Stomach (tissue), 9 donors: ENCODE data around the gene ZNF516. TPM values are rescaled to one million over a fixed set of nuclear protein-coding genes. Genes with fewer than 3 reads are reported as not detected.
A peak's percentile ranks its signal among the peaks of the same experiment; 100 is the strongest.

ENCODE experiments used
- DNase-seq, 2 donors: peaks; one replicate each; pipeline versions ENCODE4 v3.0.0 to v3.0.0-alpha.2; 2013 to 2019
- H3K27ac ChIP-seq, 5 donors: fragments of 200-600 bp in 4 of 5; sonication (generic) in 4 of 5; one replicate each; pipeline ENCODE4 v1.5.1; 2013 to 2019; ENCODE audit warnings: mild to moderate bottlenecking in 1 of 5, moderate library complexity in 1 of 5
- H3K27me3 ChIP-seq, 3 donors: fragments of 200-600 bp; sonication (generic); one replicate each; pipeline ENCODE4 v1.5.1; 2017 to 2019; ENCODE audit warnings: mixed run types in 1 of 3
- H3K36me3 ChIP-seq, 4 donors: fragments of 200-600 bp; sonication (generic); 1 replicate in 3 of 4; 2 replicates in 1 of 4; pipeline ENCODE4 v1.5.1; 2016 to 2019
- H3K4me1 ChIP-seq, 4 donors: fragments of 200-600 bp; sonication (generic); one replicate each; pipeline ENCODE4 v1.5.1; 2016 to 2019
- H3K4me3 ChIP-seq, 4 donors: fragments of 200-600 bp; sonication (generic) in 3 of 4; one replicate each; pipeline ENCODE4 v1.5.1; 2016 to 2019; ENCODE audit warnings: mild to moderate bottlenecking in 1 of 4
- H3K9me3 ChIP-seq, 4 donors: fragments of 200-600 bp; sonication (generic); one replicate each; pipeline ENCODE4 v1.5.1; 2016 to 2019
- EP300 ChIP-seq: sonication (generic); formaldehyde crosslinking; IDR thresholded peaks from one replicate; pipeline ENCODE4 v1.6.1; 2017; ENCODE audit warnings: antibody characterized with exemption
- POLR2A ChIP-seq, 4 donors: fragments of 450-650 bp; IDR thresholded peaks; one replicate each; pipeline ENCODE4 v1.6.1; 2016; ENCODE audit warnings: antibody characterized with exemption in 4 of 4, control low read depth in 2 of 4, mild to moderate bottlenecking in 1 of 4, moderate library complexity in 1 of 4
- POLR2AphosphoS5 ChIP-seq, 3 donors: sonication (generic); formaldehyde crosslinking; IDR thresholded peaks; one replicate each; pipeline ENCODE4 v1.6.1; 2016; ENCODE audit warnings: antibody characterized with exemption in 3 of 3
- WGBS, 5 donors: extraction: QIAGEN DNeasy Blood & Tissue Kit in 3 of 5; methylation state at CpG; one replicate each; pipeline versions ENCODE4 v1.1.5 to v1.1.7; 2013 to 2018; 5-methylcytosine and 5-hydroxymethylcytosine counted together
- intact Hi-C: fragments of 100-400 bp; cut with DNase I; formaldehyde crosslinking; loops from one replicate; pipeline ENCODE4 v1.15.1; 2023; ENCODE audit warnings: low total_unique reads
- polyA plus RNA-seq, 3 donors: library from polyadenylated mRNA; stranded (reverse); fragments of 200-250 nt; gene quantifications; one replicate each; pipeline ENCODE4 v1.2.3, GENCODE V29; 2013
- total RNA-seq, 5 donors: library from RNA; depleted of rRNA; stranded (reverse); fragments of >200 nt; gene quantifications; one replicate each; pipeline versions ENCODE4 v1.1.0 to v1.2.3, GENCODE V29; 2014 to 2016
- TF ChIP-seq, protein P1 (sequence below), 7 experiments: fragments of 450-650 bp in 4 of 7; fragments of 200-600 bp in 3 of 7; sonication (generic) in 3 of 7; IDR thresholded peaks; one replicate each; pipeline ENCODE4 v1.5.1; 2016 to 2019; ENCODE audit warnings: antibody characterized with exemption in 7 of 7, control low read depth in 2 of 7, mild to moderate bottlenecking in 1 of 7
- donor health status: healthy with polysubstance abuse.
- donor health status: Bipolar disorder and iron deficiency.
- donor health status: healthy.

ZNF516 gene
- total and polyA plus RNA-seq, 8 donors: 2.3 to 25.9 (median 14.4) TPM

- H3K4me3 ChIP-seq: no peak overlapping the region
- H3K9me3 ChIP-seq: no peaks in the 10 kb centered on the region
- H3K27ac ChIP-seq: no peak overlapping the region
- TF ChIP-seq EP300: no peak
- no peak for TF ChIP-seq POLR2AphosphoS5 (IDR thresholded peaks at IDR 0.05)
- TF ChIP-seq POLR2A (IDR thresholded peaks at IDR 0.05): no peak
- TF ChIP-seq, protein P1, sequence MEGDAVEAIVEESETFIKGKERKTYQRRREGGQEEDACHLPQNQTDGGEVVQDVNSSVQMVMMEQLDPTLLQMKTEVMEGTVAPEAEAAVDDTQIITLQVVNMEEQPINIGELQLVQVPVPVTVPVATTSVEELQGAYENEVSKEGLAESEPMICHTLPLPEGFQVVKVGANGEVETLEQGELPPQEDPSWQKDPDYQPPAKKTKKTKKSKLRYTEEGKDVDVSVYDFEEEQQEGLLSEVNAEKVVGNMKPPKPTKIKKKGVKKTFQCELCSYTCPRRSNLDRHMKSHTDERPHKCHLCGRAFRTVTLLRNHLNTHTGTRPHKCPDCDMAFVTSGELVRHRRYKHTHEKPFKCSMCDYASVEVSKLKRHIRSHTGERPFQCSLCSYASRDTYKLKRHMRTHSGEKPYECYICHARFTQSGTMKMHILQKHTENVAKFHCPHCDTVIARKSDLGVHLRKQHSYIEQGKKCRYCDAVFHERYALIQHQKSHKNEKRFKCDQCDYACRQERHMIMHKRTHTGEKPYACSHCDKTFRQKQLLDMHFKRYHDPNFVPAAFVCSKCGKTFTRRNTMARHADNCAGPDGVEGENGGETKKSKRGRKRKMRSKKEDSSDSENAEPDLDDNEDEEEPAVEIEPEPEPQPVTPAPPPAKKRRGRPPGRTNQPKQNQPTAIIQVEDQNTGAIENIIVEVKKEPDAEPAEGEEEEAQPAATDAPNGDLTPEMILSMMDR (IDR thresholded peaks at IDR 0.05): no peak
- peaks cover 0 to 25% (median 14%) of the 10 kb centered on the region in 4 donors for H3K4me1 ChIP-seq
- intact Hi-C loops: no loop called here
- peak in 1 of 2 donors; percentile 19 for DNase-seq
- H3K27me3 ChIP-seq: no peaks in the 10 kb centered on the region
- 92 to 95% (median 95%) methylated on average over 11 to 13 of the region's 13 CpGs for WGBS, 5 donors
- peaks cover 14 to 23% (median 18%) of the 10 kb centered on the region in 4 donors for H3K36me3 ChIP-seq
Measured at GRCh38 chr18:76383636-76384035, 111.4 kb downstream of the ZNF516 start.

DNA sequence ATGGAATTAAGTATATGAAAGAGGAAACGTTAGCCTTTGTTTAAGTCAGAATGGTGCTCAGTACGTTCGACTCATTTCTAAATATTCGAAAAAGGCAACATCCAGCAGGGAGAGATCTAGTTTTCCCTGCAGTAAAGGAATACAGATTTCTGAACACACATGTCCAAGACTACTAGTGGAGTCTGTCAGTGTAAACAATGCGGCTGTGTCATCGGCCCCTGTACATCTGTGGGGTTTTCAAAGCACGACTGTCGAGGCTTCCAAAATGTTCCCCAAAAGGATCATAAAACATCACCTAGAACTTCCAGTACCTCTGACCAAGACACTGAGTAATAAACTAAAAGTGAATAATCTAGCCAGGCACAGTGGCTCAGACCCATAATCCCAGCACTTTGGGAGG is 112.8 kb downstream of the ZNF516 start:
- H3K27me3 ChIP-seq: no peaks in the 10 kb centered on the region
- H3K4me1 ChIP-seq: peaks cover 2 to 15% (median 10%) of the 10 kb centered on the region in 4 donors
- intact Hi-C loops: no loop called here
- H3K4me3 ChIP-seq: no peak overlapping the region
- no peak for DNase-seq
- TF ChIP-seq POLR2AphosphoS5 (IDR thresholded peaks at IDR 0.05) (no peak), EP300 (no peak), POLR2A (IDR thresholded peaks at IDR 0.05) (no peak)
- TF ChIP-seq, protein P1 (IDR thresholded peaks at IDR 0.05): no peak
- H3K36me3 ChIP-seq: peaks cover 18 to 37% (median 27%) of the 10 kb centered on the region in 4 donors
- 82 to 88% (median 85%) methylated on average over 8 of the region's 8 CpGs for WGBS, 5 donors
- H3K27ac ChIP-seq: no peak overlapping the region
- no peaks in the 10 kb centered on the region for H3K9me3 ChIP-seq

GRCh38 chr18:76380791-76381405 is 114.1 kb downstream of the ZNF516 start:
- no peak for TF ChIP-seq POLR2A (IDR thresholded peaks at IDR 0.05)
- TF ChIP-seq, protein P1 (IDR thresholded peaks at IDR 0.05): peak in 3 of 7 experiments; percentile 22 to 33 (median 24)
- H3K4me3 ChIP-seq: no peak overlapping the region
- intact Hi-C loops: no loop called here
- WGBS, 5 donors: 82 to 88% (median 85%) methylated on average over 26 of the region's 26 CpGs
- H3K36me3 ChIP-seq: peaks cover 18 to 39% (median 28%) of the 10 kb centered on the region in 4 donors
- H3K4me1 ChIP-seq: peaks cover 8 to 19% (median 13%) of the 10 kb centered on the region in 4 donors
- H3K27ac ChIP-seq: no peak overlapping the region
- no peaks in the 10 kb centered on the region for H3K27me3 ChIP-seq
- no peaks in the 10 kb centered on the region for H3K9me3 ChIP-seq
- DNase-seq: no peak

DNA sequence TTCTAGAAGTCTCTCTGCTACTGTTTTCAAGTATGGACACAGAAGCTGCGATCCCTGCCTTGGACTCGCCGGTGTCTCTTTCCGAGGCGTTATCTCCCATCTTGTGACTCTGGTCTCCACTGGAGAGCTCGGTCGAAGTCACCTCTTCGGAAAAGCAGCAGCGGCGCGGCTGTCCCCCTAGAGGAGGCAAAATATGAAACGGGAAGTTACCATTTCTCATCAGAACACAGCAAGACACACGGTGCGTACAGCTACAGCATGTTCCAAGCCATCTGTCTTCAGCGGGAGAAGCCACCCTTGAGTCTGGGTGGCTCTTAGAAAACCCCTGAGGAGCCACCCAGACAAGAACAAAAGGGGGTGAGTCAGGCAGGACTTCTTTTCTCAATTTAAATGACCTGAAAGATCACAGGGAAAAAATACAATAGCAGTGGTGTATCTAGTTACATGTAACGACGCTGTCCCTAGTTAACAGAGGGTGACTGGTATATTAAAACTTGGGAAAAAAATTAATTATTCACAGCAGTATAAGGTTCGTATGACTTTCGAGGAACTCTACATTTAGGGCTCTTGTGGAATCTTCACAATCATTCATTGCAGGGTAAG is 114.8 kb downstream of the ZNF516 start:
- Histone ChIP-seq H3K27ac (no peak overlapping the region), H3K4me3 (no peak overlapping the region), H3K36me3 (peaks cover 18 to 36% (median 28%) of the 10 kb centered on the region in 4 donors), H3K4me1 (peaks cover 8 to 26% (median 17%) of the 10 kb centered on the region in 4 donors), H3K9me3 (no peaks in the 10 kb centered on the region), H3K27me3 (no peaks in the 10 kb centered on the region)
- no peak for DNase-seq
- intact Hi-C loops: no loop called here
- TF ChIP-seq, protein P1 (IDR thresholded peaks at IDR 0.05): no peak
- TF ChIP-seq EP300: no peak
- TF ChIP-seq POLR2A (IDR thresholded peaks at IDR 0.05): no peak
- TF ChIP-seq POLR2AphosphoS5 (IDR thresholded peaks at IDR 0.05): no peak
- 87 to 95% (median 92%) methylated on average over 19 of the region's 19 CpGs for WGBS, 5 donors
